ENCODE data around the gene FBXL4. TPM values are rescaled to one million over a fixed set of nuclear protein-coding genes. Genes with fewer than 3 reads are reported as not detected.

The FBXL4 gene
- total RNA-seq, 1 donor from 2014 or later = 18.3 TPM

GRCh38 chr6:98825600-98826230 is 122.0 kb downstream of the FBXL4 start:
- Mint-ChIP-seq H3K36me3 (no peaks in the 10 kb centered on the region), H3K9me3 (no peaks in the 10 kb centered on the region), H3K27me3 (peaks cover 98% of the 10 kb centered on the region), H3K27ac (no peak overlapping the region), H3K4me1 (ENCODE audit: unreplicated experiment) (peaks cover 25% of the 10 kb centered on the region), H3K4me3 (peak overlapping the region; percentile 81)
- no peak for DNase-seq (ENCODE audit: extremely low spot score, unreplicated experiment)
- TF ChIP-seq CTCF (conservative IDR thresholded peaks at IDR 0.05) = no peak

GRCh38 chr6:98824902-98825599 is 122.7 kb downstream of the FBXL4 start:
- Mint-ChIP-seq H3K4me3 (peak overlapping the region; percentile 81), H3K9me3 (no peaks in the 10 kb centered on the region), H3K27ac (no peak overlapping the region)

GRCh38 chr6:98824162-98824901 is 123.4 kb downstream of the FBXL4 start:
- Mint-ChIP-seq H3K9me3 (no peaks in the 10 kb centered on the region), H3K4me1 (ENCODE audit: unreplicated experiment) (peaks cover 25% of the 10 kb centered on the region), H3K27me3 (peaks cover 98% of the 10 kb centered on the region), H3K36me3 (no peaks in the 10 kb centered on the region), H3K27ac (no peak overlapping the region), H3K4me3 (peak overlapping the region; percentile 79)
- peak; percentile 67 for DNase-seq (ENCODE audit: extremely low spot score, unreplicated experiment)
- no peak for TF ChIP-seq CTCF (conservative IDR thresholded peaks at IDR 0.05)

More at GRCh38 chr6:98824902-98825599, 122.7 kb downstream of the FBXL4 start:
- no peaks in the 10 kb centered on the region for H3K36me3 Mint-ChIP-seq
- TF ChIP-seq CTCF (conservative IDR thresholded peaks at IDR 0.05) = no peak
- DNase-seq (ENCODE audit: extremely low spot score, unreplicated experiment) = no peak
- peaks cover 25% of the 10 kb centered on the region for H3K4me1 Mint-ChIP-seq (ENCODE audit: unreplicated experiment)
- peaks cover 98% of the 10 kb centered on the region for H3K27me3 Mint-ChIP-seq

GRCh38 chr6:98823428-98824161 is 124.2 kb downstream of the FBXL4 start:
- Mint-ChIP-seq H3K36me3 (no peaks in the 10 kb centered on the region), H3K27ac (no peak overlapping the region)

More at GRCh38 chr6:98823428-98824161, 124.2 kb downstream of the FBXL4 start:
- peak overlapping the region; percentile 79 for H3K4me3 Mint-ChIP-seq
- DNase-seq (ENCODE audit: extremely low spot score, unreplicated experiment) = no peak
- H3K4me1 Mint-ChIP-seq (ENCODE audit: unreplicated experiment) = peaks cover 25% of the 10 kb centered on the region
- TF ChIP-seq CTCF (conservative IDR thresholded peaks at IDR 0.05) = no peak
- H3K9me3 Mint-ChIP-seq = no peaks in the 10 kb centered on the region
- H3K27me3 Mint-ChIP-seq = peaks cover 98% of the 10 kb centered on the region
